HEK293T (cell line): ENCODE data around the gene TMCO4.
"Not testable (repeated sequence)": the region's sequence is repeated elsewhere in the genome, so short reads cannot be mapped to it uniquely, and the experiment has no call there.

ENCODE experiments used
- CTCF ChIA-PET: fragments of 350-600 bp; formaldehyde crosslinking; extraction: SDS; loops from one replicate; lab custom pipeline; 2021; ENCODE audit warnings: antibody characterized with exemption, inconsistent platforms; lab: Yijun Ruan, JAX
- POLR2A ChIA-PET: fragments of 350-600 bp; formaldehyde crosslinking; extraction: SDS; loops from one replicate; lab custom pipeline; 2020; ENCODE audit warnings: antibody characterized with exemption, inconsistent platforms; lab: Yijun Ruan, JAX
- DNase-seq: peaks from one replicate; pipeline ENCODE4 v3.0.0; 2012; ENCODE audit warnings: mixed read lengths; ENCODE audit errors: extremely low spot score
- ARNT ChIP-seq: fragments of 450-650 bp; IDR thresholded peaks from 2 replicates; pipeline ENCODE4 v1.6.1; 2017; ENCODE audit warnings: mild to moderate bottlenecking
- BHLHE40 ChIP-seq: fragments of 450-650 bp; IDR thresholded peaks from 2 replicates; pipeline ENCODE4 v1.6.1; 2016; ENCODE audit warnings: mild to moderate bottlenecking, moderate library complexity, borderline replicate concordance
- CTBP1 ChIP-seq: fragments of 450-650 bp; IDR thresholded peaks from 2 replicates; pipeline ENCODE4 v1.6.1; 2016; ENCODE audit warnings: borderline replicate concordance
- ELF4 ChIP-seq: fragments of 450-650 bp; IDR thresholded peaks from 2 replicates; pipeline ENCODE4 v1.6.1; 2017; ENCODE audit warnings: antibody characterized with exemption
- FOXA1 ChIP-seq: fragments of 450-650 bp; IDR thresholded peaks from 2 replicates; pipeline ENCODE4 v1.6.1; 2016; ENCODE audit warnings: mild to moderate bottlenecking
- FOXK2 ChIP-seq: fragments of 450-650 bp; IDR thresholded peaks from 2 replicates; pipeline ENCODE4 v1.6.1; 2016; ENCODE audit warnings: mild to moderate bottlenecking
- FOXM1 ChIP-seq: fragments of 450-650 bp; IDR thresholded peaks from 2 replicates; pipeline ENCODE4 v1.6.1; 2017; ENCODE audit warnings: mild to moderate bottlenecking, borderline replicate concordance
- HDGF ChIP-seq: fragments of 450-650 bp; IDR thresholded peaks from 2 replicates; pipeline ENCODE4 v1.6.1; 2017; ENCODE audit warnings: antibody characterized with exemption, borderline replicate concordance
- L3MBTL2 ChIP-seq: fragments of 450-650 bp; conservative IDR thresholded peaks from 2 replicates; pipeline ENCODE4 v1.6.1; 2016; ENCODE audit warnings: mild to moderate bottlenecking
- LEF1 ChIP-seq: fragments of 450-650 bp; IDR thresholded peaks from 2 replicates; pipeline ENCODE4 v1.6.1; 2017; ENCODE audit warnings: mild to moderate bottlenecking, borderline replicate concordance
- NFRKB ChIP-seq: fragments of 450-650 bp; IDR thresholded peaks from 2 replicates; pipeline ENCODE4 v1.6.1; 2016; ENCODE audit warnings: mild to moderate bottlenecking, moderate library complexity
- SP1 ChIP-seq: fragments of 450-650 bp; IDR thresholded peaks from 2 replicates; pipeline ENCODE4 v1.6.1; 2017
- SUZ12 ChIP-seq: fragments of 450-650 bp; IDR thresholded peaks from 2 replicates; pipeline ENCODE4 v1.6.1; 2016; ENCODE audit warnings: mild to moderate bottlenecking
- TARDBP ChIP-seq: fragments of 450-650 bp; IDR thresholded peaks from 2 replicates; pipeline ENCODE4 v1.6.1; 2016
- ZNF384 ChIP-seq: fragments of 450-650 bp; IDR thresholded peaks from 2 replicates; pipeline ENCODE4 v1.6.1; 2016
- TF ChIP-seq, protein P1 (sequence below): fragments of 450-650 bp; IDR thresholded peaks from 2 replicates; pipeline ENCODE4 v1.6.1; 2016

Gene TMCO4

DNA sequence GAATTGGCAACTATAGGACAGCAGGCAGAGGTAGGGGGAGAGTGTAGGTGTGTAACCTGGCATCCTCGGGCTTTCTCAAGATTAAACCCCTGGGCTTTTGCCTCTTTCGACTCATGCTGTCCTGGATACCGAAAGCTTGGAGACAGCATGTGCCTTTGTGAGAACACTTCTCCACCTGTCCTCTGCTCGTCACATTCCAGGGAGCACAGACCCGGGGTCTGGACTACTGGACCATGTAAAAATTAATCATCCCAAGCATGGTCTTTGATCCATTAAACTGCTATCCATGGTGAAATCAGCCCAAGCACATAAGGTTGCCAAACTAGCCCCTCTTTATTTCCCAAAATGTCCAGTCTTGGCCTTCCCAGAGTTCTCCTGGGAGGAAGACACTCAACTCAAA is 24.3 kb upstream of the TMCO4 start:
- ChIA-PET CTCF (interaction anchor here (0.8 kb wide), 1 partner anchor 119 kb away, joined by 3 read pairs; no protein-coding TSS in a partner anchor), POLR2A (no interaction called here)
- TF ChIP-seq SP1: no peak
- no peak for TF ChIP-seq HDGF
- TF ChIP-seq CTBP1: no peak
- TF ChIP-seq LEF1: no peak
- no peak for TF ChIP-seq ARNT
- TF ChIP-seq FOXM1: no peak
- no peak for TF ChIP-seq FOXK2
- TF ChIP-seq ELF4: no peak
- TF ChIP-seq SUZ12: no peak
- no peak for TF ChIP-seq TARDBP
- no peak for TF ChIP-seq NFRKB
- TF ChIP-seq L3MBTL2: no peak
- TF ChIP-seq ZNF384: no peak
- DNase-seq: no peak

DNA sequence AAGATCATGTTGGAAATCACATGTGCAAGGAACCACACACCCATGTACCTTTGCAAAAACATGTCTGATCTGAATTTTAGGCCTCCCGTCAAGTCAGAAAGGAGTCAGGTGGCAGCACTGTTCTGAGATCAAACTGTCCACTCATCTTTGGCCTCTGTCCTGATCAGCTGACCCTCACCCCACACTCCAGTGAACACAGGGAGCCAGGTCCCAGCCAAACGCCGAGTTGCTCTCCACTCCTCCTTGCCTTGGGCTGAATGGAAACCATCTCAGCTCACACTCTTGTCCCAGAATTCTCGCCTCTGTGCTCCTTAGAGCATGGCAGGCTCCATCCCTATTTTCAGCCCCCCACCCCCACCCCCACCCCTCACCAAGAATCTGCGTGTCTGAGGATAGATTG is 20.0 kb upstream of the TMCO4 start:
- POLR2A ChIA-PET: no interaction called here
- no peak for DNase-seq
- no peak for TF ChIP-seq FOXM1
- no peak for TF ChIP-seq SUZ12
- no peak for TF ChIP-seq ZNF384
- TF ChIP-seq ELF4: no peak
- no peak for TF ChIP-seq LEF1
- no peak for TF ChIP-seq BHLHE40
- TF ChIP-seq CTBP1: no peak
- no peak for TF ChIP-seq ARNT
- TF ChIP-seq SP1: no peak
- TF ChIP-seq NFRKB: no peak
- TF ChIP-seq L3MBTL2: no peak
- CTCF ChIA-PET: no interaction called here

DNA sequence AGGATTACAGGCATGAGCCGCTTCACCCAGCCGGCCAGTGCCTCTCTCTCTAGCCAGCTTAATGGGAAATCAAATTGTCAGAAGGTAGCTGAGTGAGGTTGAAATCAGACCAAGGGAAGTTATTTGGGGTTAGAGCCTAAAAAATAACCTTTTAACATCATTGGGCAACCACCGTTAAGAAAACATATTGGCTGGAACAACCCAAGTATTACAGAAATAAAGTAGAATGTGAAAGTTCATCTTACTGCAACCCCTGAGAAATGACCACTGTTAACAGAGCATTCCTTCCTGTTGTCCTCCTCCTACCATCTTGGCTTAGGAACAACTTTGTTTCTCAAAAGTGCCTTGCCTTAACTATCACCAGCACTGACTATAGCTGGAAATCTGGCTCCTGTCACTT is 18.6 kb upstream of the TMCO4 start:
- DNase-seq: no peak
- ChIA-PET CTCF (no interaction called here), POLR2A (no interaction called here)
- no peak for TF ChIP-seq TARDBP
- TF ChIP-seq HDGF: no peak
- TF ChIP-seq CTBP1: no peak
- no peak for TF ChIP-seq FOXM1
- TF ChIP-seq BHLHE40: no peak
- TF ChIP-seq ZNF384: no peak
- TF ChIP-seq FOXA1: no peak
- no peak for TF ChIP-seq ELF4
- no peak for TF ChIP-seq FOXK2
- TF ChIP-seq LEF1: no peak
- TF ChIP-seq NFRKB: no peak
- no peak for TF ChIP-seq L3MBTL2

DNA sequence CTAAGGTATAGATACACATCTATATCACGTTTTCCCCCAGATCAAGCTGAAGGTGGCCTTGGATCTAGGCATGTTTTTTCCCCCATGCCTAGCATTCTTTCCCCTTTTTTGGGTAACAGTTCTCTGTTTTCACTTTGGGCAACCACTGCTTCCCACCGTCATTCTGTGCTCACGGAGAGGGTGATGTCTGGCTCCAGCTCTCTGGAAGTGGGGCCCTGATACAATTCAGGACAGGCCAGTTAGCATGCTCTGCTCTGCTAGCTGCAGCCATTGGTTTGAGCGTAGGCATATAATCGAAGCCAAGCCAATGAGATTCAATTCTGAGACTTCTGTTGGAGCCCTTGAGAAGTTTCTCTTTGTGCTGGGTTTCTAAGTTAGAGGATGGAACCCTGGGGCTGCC is 17.4 kb upstream of the TMCO4 start:
- CTCF ChIA-PET: no interaction called here

DNA sequence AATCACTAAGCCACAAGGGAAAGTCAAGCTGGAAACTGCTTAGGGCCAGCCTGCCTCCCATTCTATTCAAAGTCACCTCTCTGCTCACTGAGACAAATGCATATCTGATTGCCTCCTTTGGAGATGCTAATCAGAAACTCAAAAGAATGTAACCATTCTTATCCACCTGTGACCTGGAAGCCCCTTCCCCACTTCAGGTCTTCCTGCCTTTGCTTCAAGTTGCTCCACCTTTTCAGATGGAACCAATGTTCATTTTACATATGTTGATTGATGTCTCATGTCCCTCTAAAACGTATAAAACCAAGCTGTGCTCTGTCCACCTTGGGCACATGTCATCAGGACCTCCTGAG is 17.0 kb upstream of the TMCO4 start:
- DNase-seq, CTCF ChIA-PET, POLR2A ChIA-PET: not testable (repeated sequence)

More for the DNA sequence above, 17.4 kb upstream of the TMCO4 start:
- no peak for DNase-seq
- TF ChIP-seq ZNF384: no peak
- TF ChIP-seq FOXK2: no peak
- no peak for TF ChIP-seq SUZ12
- TF ChIP-seq, protein P1, sequence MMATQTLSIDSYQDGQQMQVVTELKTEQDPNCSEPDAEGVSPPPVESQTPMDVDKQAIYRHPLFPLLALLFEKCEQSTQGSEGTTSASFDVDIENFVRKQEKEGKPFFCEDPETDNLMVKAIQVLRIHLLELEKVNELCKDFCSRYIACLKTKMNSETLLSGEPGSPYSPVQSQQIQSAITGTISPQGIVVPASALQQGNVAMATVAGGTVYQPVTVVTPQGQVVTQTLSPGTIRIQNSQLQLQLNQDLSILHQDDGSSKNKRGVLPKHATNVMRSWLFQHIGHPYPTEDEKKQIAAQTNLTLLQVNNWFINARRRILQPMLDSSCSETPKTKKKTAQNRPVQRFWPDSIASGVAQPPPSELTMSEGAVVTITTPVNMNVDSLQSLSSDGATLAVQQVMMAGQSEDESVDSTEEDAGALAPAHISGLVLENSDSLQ: no peak
- TF ChIP-seq FOXA1: no peak
- TF ChIP-seq ARNT: no peak
- TF ChIP-seq NFRKB: no peak
- TF ChIP-seq ELF4: no peak
- TF ChIP-seq SP1: no peak
- TF ChIP-seq L3MBTL2: no peak
- no peak for TF ChIP-seq TARDBP
- POLR2A ChIA-PET: no interaction called here

DNA sequence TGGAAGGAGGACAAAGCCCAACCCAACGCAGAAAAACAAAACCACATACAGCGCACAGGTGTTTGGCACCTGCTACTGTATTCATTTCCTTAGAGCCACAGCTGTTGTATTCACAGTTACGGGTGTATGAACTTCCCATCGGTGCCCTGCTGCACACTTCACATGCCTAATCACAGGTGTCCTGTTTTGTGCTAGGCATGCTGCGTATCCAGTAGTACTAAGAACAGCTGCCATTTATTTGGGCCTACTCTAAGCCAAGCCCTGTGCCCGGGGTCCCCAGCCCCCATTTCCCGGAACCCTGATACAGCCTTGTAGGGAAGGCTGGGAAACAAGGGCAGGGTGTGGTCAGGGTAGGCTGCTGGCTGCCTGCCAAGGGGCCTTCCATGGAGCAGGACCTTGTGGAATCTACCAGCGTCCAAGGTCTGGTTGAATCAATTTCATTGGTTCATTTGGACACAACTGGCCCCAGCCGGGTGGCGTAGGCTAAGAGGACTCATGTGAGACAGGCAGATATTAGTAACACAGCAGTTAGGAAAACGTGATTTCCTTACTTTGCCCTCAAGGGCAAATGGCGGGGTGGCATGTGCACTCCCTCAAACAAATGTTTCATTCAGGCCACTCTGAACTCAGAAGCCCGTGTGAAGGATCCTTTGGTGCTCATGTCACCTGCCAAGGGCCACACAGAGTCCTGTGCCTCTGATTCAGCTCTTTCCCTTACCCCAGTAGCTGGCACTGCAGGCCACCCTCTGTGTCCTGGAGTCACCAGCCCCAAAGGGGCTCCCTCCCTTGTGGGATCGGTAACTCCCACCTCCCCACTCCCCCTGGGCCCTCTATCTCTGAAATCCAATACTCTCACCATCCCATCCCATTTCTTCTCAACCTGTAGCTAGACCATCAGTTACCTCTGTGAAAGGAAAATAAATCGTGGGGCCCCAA is 16.4 kb upstream of the TMCO4 start:
- POLR2A ChIA-PET: no interaction called here
- no peak for TF ChIP-seq BHLHE40
- no peak for DNase-seq
- CTCF ChIA-PET: no interaction called here

DNA sequence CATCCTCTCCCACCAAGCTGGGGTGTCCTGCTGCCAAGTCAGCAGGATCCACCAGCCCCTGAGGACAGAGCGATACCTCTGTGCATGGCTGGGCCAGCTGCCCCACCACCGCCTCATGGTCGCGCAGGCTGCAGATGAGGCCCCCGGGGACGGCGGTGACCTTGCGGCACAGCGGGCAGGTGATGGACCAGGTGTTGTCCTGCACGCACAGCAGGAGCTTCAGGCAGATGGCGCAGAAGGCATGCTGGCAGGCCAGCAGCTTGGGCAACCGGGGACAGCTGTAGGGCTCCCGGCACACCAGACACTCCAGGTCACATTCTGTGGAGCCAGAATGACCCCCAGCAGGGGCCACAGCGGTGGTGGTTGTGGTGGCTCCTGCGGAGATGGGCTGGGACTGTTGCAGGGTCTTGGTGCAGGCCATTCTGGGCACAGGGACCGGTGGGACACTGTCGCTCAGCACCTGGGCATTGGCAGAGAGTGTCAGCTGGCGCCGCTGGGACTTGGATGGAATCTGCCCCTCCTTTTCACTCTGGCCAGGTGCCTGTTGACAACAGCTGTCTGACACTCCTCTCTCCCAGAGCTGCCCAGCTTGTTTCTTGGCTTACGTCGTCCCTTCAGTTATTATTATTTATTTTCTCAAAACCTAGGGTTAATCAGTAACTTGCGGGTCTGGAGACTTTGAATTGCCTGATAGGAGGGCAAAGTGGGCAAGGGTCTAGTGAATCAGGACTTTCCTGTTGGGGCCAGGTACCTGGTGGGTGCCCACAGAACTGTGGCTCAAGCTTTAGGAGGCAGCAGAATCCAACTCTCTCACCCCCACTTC is 15.2 kb upstream of the TMCO4 start, which contains the start of gene RNF186:
TSS of gene RNF186 (minus strand) at position 603 of the 823 bp plus-strand sequence. CDS start at position 421, 182 bp downstream.
- ChIA-PET POLR2A (no interaction called here), CTCF (interaction anchor here (0.7 kb wide), 1 partner anchor 77 kb away, joined by 3 read pairs; no protein-coding TSS in a partner anchor)
- TF ChIP-seq FOXK2: no peak
- TF ChIP-seq HDGF: no peak
- no peak for TF ChIP-seq LEF1
- no peak for TF ChIP-seq FOXM1
- TF ChIP-seq, protein P1: no peak
- no peak for TF ChIP-seq FOXA1
- TF ChIP-seq ELF4: no peak
- TF ChIP-seq ZNF384: no peak
- no peak for TF ChIP-seq CTBP1
- TF ChIP-seq ARNT: no peak
- no peak for TF ChIP-seq L3MBTL2
- no peak for TF ChIP-seq BHLHE40
- no peak for TF ChIP-seq NFRKB
- TF ChIP-seq SUZ12: no peak
- TF ChIP-seq TARDBP: no peak
- TF ChIP-seq SP1: no peak
- DNase-seq: no peak
